Activated CD4-positive, alpha-beta memory T cell treated with anti-CD3 and anti-CD28 coated beads, Interleukin-2, amount 10 ng/mL, durations not matched to agents 7 days and 5 days (primary cell): ENCODE data around the gene HES3. TPM values are rescaled to one million over a fixed set of nuclear protein-coding genes. Genes with fewer than 3 reads are reported as not detected.

Experiments
- CTCF ChIA-PET: fragments of 350-600 bp; sonication (Branson Sonifier 250); formaldehyde crosslinking; loops from one replicate; lab custom pipeline; 2021; ENCODE audit warnings: antibody characterized with exemption, inconsistent platforms; lab: Charles Lee
- POLR2A ChIA-PET: fragments of 350-600 bp; sonication (Branson Sonifier 250); formaldehyde crosslinking; loops from one replicate; lab custom pipeline; 2021; ENCODE audit warnings: antibody characterized with exemption; lab: Charles Lee
- DNase-seq: peaks from one replicate; pipeline ENCODE4 v3.0.0-alpha.2; 2020
- H3K27ac Mint-ChIP-seq: one replicate; pipeline ENCODE4 v1.8.0; 2021; ENCODE audit warnings: mild to moderate bottlenecking, mixed read lengths
- H3K27me3 Mint-ChIP-seq: one replicate; pipeline ENCODE4 v1.8.0; 2021; ENCODE audit warnings: mixed read lengths
- H3K36me3 Mint-ChIP-seq: one replicate; pipeline ENCODE4 v1.8.0; 2021; ENCODE audit warnings: low read depth, mixed read lengths
- H3K4me1 Mint-ChIP-seq: one replicate; pipeline ENCODE4 v1.8.0; 2021; ENCODE audit warnings: mixed read lengths
- H3K4me3 Mint-ChIP-seq: one replicate; pipeline ENCODE4 v1.8.0; 2021; ENCODE audit warnings: mild to moderate bottlenecking, mixed read lengths
- H3K9me3 Mint-ChIP-seq: one replicate; pipeline ENCODE4 v1.8.0; 2021; ENCODE audit warnings: mixed read lengths
- total RNA-seq, 2 experiments: library from RNA; stranded (reverse); gene quantifications; one replicate each; pipeline ENCODE4 v1.2.3, GENCODE V29; 2021

The HES3 gene
- total RNA-seq, 2 experiments from 2014 or later = not detected

- Mint-ChIP-seq H3K9me3 (no peaks in the 10 kb centered on the region), H3K4me1 (peaks cover 16% of the 10 kb centered on the region), H3K4me3 (no peak overlapping the region), H3K36me3 (no peaks in the 10 kb centered on the region), H3K27ac (no peak overlapping the region), H3K27me3 (peaks cover 47% of the 10 kb centered on the region)
- ChIA-PET CTCF (interaction anchor here (0.6 to 1.6 kb wide), 2 partner anchors 11 to 193 kb away, joined by 3 to 4 read pairs; no protein-coding TSS in a partner anchor), POLR2A (interaction anchor here (1.3 kb wide), 1 partner anchor 144 kb away, joined by 3 read pairs; no protein-coding TSS in a partner anchor)
- no peak for DNase-seq
Measured at GRCh38 chr1:6249739-6250689, 6.0 kb downstream of the HES3 start.

DNA sequence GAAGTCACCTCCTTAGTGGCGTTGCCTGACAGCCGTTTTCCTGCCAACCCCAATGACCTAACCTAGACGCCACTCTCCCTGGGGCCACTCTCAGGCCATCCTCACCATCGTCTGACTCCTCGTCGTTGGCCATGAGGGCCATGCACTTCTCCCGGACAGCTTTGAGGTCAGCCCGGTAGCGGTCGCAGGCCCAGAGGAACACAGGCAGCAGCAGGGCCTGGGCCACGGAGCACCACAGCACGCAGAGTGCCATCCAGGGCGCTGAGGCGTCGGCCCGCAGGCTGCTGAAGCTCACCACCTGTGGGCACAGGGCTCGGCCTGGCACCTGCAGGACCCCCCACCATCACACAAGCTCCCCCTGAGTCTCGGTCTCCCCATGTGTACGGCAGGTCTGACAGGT lies 7.3 kb downstream of the HES3 start:
- ChIA-PET CTCF (interaction anchor here (1.6 kb wide), 1 partner anchor 12 kb away, joined by 4 read pairs; no protein-coding TSS in a partner anchor), POLR2A (no interaction called here)
- no peaks in the 10 kb centered on the region for H3K36me3 Mint-ChIP-seq
- no peak for DNase-seq
- H3K27me3 Mint-ChIP-seq = peaks cover 47% of the 10 kb centered on the region
- H3K4me3 Mint-ChIP-seq = no peak overlapping the region
- H3K27ac Mint-ChIP-seq = no peak overlapping the region
- peaks cover 12% of the 10 kb centered on the region for H3K4me1 Mint-ChIP-seq
- H3K9me3 Mint-ChIP-seq = no peaks in the 10 kb centered on the region

DNA sequence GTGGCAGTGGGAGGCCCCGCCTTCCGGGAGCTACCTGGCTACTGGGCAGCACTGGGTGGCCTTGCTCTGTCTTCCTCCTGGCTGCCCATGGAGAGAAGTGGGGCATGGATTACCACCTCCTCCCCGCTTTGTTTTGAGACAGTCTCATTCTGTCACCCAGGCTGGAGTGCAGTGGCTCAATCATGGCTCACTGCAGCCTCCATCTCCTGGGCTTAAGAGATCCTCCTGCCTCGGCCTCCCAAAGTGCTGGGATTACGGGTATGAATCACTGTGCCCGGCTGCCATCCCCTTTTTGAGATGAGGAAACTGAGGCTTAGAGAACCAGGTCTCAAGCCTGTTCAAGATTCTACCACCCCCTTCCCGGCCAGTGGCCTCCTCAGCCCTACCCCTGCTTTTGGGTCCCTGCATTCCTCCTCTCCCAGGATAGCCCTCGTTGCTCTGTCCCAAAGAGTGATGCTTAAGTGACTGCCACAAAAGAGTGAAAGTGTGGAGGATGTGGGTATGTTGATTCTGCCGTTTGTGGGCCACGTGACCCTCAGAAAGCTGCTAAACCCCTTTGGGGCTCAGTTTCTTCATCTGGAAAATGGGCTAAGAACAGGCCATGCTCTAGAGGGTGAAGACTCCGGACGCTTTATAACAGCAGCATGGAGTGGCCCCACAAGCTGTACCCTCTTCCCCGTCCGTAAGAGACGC lies 7.8 kb downstream of the HES3 start:
- Mint-ChIP-seq H3K36me3 (no peaks in the 10 kb centered on the region), H3K9me3 (no peaks in the 10 kb centered on the region), H3K27ac (no peak overlapping the region), H3K27me3 (peaks cover 42% of the 10 kb centered on the region), H3K4me1 (peaks cover 6% of the 10 kb centered on the region), H3K4me3 (no peak overlapping the region)
- CTCF ChIA-PET = interaction anchor here (1.4 kb wide), 1 partner anchor 186 kb away, joined by 4 read pairs; no protein-coding TSS in a partner anchor
- POLR2A ChIA-PET = no interaction called here
- DNase-seq = no peak

- Mint-ChIP-seq H3K27me3 (peaks cover 38% of the 10 kb centered on the region), H3K4me1 (peaks cover 4% of the 10 kb centered on the region), H3K27ac (no peak overlapping the region), H3K4me3 (no peak overlapping the region), H3K36me3 (no peaks in the 10 kb centered on the region), H3K9me3 (no peaks in the 10 kb centered on the region)
- ChIA-PET CTCF (interaction anchor here (1.4 kb wide), 1 partner anchor 185 kb away, joined by 4 read pairs; no protein-coding TSS in a partner anchor), POLR2A (no interaction called here)
- no peak for DNase-seq
Measured at GRCh38 chr1:6252374-6252710, 8.4 kb downstream of the HES3 start.

- H3K4me1 Mint-ChIP-seq = peaks cover 4% of the 10 kb centered on the region
- H3K36me3 Mint-ChIP-seq = no peaks in the 10 kb centered on the region
- POLR2A ChIA-PET = no interaction called here
- H3K27me3 Mint-ChIP-seq = peaks cover 30% of the 10 kb centered on the region
- no peak overlapping the region for H3K27ac Mint-ChIP-seq
- no peak for DNase-seq
- CTCF ChIA-PET = no interaction called here
- H3K9me3 Mint-ChIP-seq = no peaks in the 10 kb centered on the region
- no peak overlapping the region for H3K4me3 Mint-ChIP-seq
Measured at GRCh38 chr1:6253380-6253779, 9.4 kb downstream of the HES3 start.

GRCh38 chr1:6254691-6255090 lies 10.7 kb downstream of the HES3 start:
- Mint-ChIP-seq H3K27me3 (peaks cover 33% of the 10 kb centered on the region), H3K9me3 (no peaks in the 10 kb centered on the region)
- POLR2A ChIA-PET = no interaction called here

GRCh38 chr1:6256645-6257044 lies 12.7 kb downstream of the HES3 start:
- DNase-seq = no peak
- H3K36me3 Mint-ChIP-seq = no peaks in the 10 kb centered on the region
- H3K4me3 Mint-ChIP-seq = no peak overlapping the region
- peaks cover 21% of the 10 kb centered on the region for H3K27me3 Mint-ChIP-seq
- no peak overlapping the region for H3K27ac Mint-ChIP-seq
- no peaks in the 10 kb centered on the region for H3K9me3 Mint-ChIP-seq
- H3K4me1 Mint-ChIP-seq = peaks cover 13% of the 10 kb centered on the region
- ChIA-PET POLR2A (no interaction called here), CTCF (no interaction called here)

More at GRCh38 chr1:6254691-6255090, 10.7 kb downstream of the HES3 start:
- no peak overlapping the region for H3K27ac Mint-ChIP-seq
- H3K36me3 Mint-ChIP-seq = no peaks in the 10 kb centered on the region
- H3K4me3 Mint-ChIP-seq = no peak overlapping the region
- DNase-seq = no peak
- CTCF ChIA-PET = no interaction called here
- H3K4me1 Mint-ChIP-seq = peaks cover 13% of the 10 kb centered on the region

DNA sequence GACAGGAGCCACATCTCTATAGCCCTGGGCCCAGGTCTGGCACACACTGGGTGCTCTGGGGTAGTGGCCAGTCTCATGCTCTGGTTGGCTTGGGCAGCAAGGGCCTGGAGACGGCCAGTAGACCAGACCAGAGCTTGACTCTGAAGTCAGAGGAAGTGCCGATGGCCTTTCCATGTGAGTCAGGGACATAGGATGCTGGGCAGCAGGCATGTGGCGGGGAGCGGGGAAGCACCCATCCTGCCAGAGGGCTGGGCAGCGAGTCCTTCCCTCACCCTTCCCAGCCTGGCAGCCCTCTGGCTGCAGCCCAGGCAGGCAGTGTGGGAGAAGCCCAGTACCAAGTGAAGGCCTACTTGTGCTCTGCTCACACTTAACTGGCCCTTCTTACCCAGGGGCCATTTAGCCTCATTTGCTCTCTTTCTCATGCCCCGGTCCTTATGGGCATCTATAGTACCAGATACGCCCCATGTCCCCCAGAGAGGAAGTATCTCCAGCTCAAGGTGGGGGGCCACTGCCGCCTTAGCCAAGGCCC lies 13.6 kb downstream of the HES3 start:
- Mint-ChIP-seq H3K4me3 (no peak overlapping the region), H3K27ac (no peak overlapping the region), H3K4me1 (peaks cover 19% of the 10 kb centered on the region), H3K36me3 (no peaks in the 10 kb centered on the region), H3K9me3 (no peaks in the 10 kb centered on the region), H3K27me3 (peaks cover 19% of the 10 kb centered on the region)
- no peak for DNase-seq
- CTCF ChIA-PET = interaction anchor here (4.0 kb wide), 1 partner anchor 11 kb away, joined by 18 read pairs; no protein-coding TSS in a partner anchor
- POLR2A ChIA-PET = no interaction called here

DNA sequence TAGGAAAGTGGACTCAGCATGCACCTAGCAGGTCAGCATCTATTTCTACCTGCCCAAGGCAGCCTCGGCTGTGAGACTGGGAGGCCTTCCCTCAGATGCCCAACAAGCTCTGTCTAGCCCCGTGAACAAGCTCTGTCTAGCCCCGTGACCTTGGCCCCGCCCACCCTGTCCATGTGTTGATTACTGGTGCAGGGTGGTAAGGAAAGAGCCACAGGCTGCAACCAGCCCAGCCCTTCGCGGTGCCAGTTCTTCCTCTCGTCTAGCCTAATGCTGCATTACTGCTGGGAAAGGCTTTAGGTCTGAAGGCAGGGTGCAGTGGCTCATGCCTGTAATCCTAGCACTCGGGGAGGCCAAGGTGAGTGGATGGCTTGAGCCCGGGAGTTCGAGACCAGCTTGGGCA lies 14.7 kb downstream of the HES3 start:
- ChIA-PET CTCF (interaction anchor here (4.0 kb wide), 1 partner anchor 12 kb away, joined by 18 read pairs; no protein-coding TSS in a partner anchor), POLR2A (interaction anchor here (0.5 to 1.7 kb wide), 2 partner anchors 12 to 746 kb away, joined by 3 to 5 read pairs; no protein-coding TSS in a partner anchor)
- Mint-ChIP-seq H3K27ac (no peak overlapping the region), H3K4me3 (no peak overlapping the region), H3K4me1 (peaks cover 27% of the 10 kb centered on the region), H3K36me3 (no peaks in the 10 kb centered on the region), H3K27me3 (peaks cover 17% of the 10 kb centered on the region), H3K9me3 (no peaks in the 10 kb centered on the region)
- no peak for DNase-seq

DNA sequence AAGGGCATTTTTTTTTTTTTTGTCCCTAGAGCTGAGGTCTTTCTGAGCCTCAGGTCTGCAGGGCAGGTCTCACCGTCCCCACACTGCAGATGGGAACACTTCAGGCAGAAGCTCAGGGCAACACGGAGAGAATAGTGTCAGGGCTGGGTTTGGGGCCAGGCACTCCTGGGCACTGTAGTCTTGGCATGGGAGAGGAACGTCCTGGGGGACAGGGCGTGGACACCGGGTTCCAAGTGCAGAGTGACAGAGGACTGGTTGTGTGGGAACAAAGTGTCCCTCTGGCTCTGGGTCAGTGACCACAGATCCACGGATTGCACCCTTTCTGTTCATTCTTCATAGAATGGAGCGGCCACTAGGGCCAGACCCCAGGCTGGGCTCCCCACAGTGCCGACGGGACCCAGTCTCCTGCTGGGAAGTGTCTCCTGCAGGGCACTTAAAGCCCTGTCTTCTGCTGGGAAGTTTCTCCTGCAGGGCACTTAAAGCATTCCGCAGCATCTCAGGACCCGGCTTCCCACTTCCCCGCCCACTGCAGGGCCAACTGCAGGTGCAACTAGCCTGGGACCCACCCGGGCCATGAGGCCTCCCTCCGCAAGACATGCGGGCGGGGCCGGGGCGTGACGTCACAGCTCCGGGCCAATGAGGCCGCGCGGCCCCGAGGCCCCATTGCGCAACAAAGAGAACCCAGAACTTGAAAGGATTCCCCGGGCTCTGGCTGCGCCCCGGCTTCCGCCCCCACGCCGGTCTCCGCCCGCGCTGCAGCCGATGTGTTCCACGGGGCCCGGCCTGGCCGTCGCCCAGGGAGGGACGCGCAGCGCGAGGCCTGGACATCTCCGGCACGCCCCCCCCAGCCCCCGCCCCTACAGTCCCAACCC lies 15.7 kb downstream of the HES3 start:
- H3K4me1 Mint-ChIP-seq = peaks cover 34% of the 10 kb centered on the region
- peak; percentile 85 for DNase-seq
- no peak overlapping the region for H3K27ac Mint-ChIP-seq
- H3K27me3 Mint-ChIP-seq = peaks cover 14% of the 10 kb centered on the region
- H3K36me3 Mint-ChIP-seq = no peaks in the 10 kb centered on the region
- POLR2A ChIA-PET = interaction anchor here (1.0 to 1.7 kb wide), 2 partner anchors 13 to 24 kb away, joined by 3 to 5 read pairs; partner anchors contain the start of gene ICMT
- no peaks in the 10 kb centered on the region for H3K9me3 Mint-ChIP-seq
- CTCF ChIA-PET = interaction anchor here (4.0 kb wide), 1 partner anchor 13 kb away, joined by 18 read pairs; no protein-coding TSS in a partner anchor
- peak overlapping the region; percentile 50 for H3K4me3 Mint-ChIP-seq

- no peak for DNase-seq
- no peaks in the 10 kb centered on the region for H3K36me3 Mint-ChIP-seq
- H3K4me3 Mint-ChIP-seq = no peak overlapping the region
- H3K27me3 Mint-ChIP-seq = peaks cover 14% of the 10 kb centered on the region
- POLR2A ChIA-PET = interaction anchor here (1.0 kb wide), 1 partner anchor 25 kb away, joined by 3 read pairs; the partner anchor contains the start of gene ICMT
- no peaks in the 10 kb centered on the region for H3K9me3 Mint-ChIP-seq
- H3K27ac Mint-ChIP-seq = no peak overlapping the region
- CTCF ChIA-PET = interaction anchor here (4.0 kb wide), 1 partner anchor 14 kb away, joined by 18 read pairs; no protein-coding TSS in a partner anchor
- peaks cover 37% of the 10 kb centered on the region for H3K4me1 Mint-ChIP-seq
Measured at GRCh38 chr1:6260433-6260934, 16.5 kb downstream of the HES3 start.
